Measurements from ENCODE around the gene BICDL1. TPM values are rescaled to one million over a fixed set of nuclear protein-coding genes. Genes with fewer than 3 reads are reported as not detected.
A peak's percentile ranks its signal among the peaks of the same experiment; 100 is the strongest.

The BICDL1 gene
- total and polyA plus RNA-seq, 7 donors = 0.16 to 13.1 (median 1.4) TPM

GRCh38 chr12:120092551-120093335 lies 103.7 kb downstream of the BICDL1 start:
- no peak for DNase-seq
- 90 to 91% methylated on average over 23 of the region's 23 CpGs for WGBS, 2 donors
- Histone ChIP-seq H3K27ac (no peak overlapping the region), H3K9me3 (no peaks in the 10 kb centered on the region), H3K4me3 (no peak overlapping the region), H3K36me3 (peaks cover 8 to 33% (median 18%) of the 10 kb centered on the region in 4 donors), H3K27me3 (no peaks in the 10 kb centered on the region), H3K4me1 (peaks cover 0 to 22% (median 14%) of the 10 kb centered on the region in 4 donors)
- intact Hi-C loops (cut with DNase I) = no loop called here
- TF ChIP-seq POLR2AphosphoS5 (IDR thresholded peaks at IDR 0.05) = no peak
- TF ChIP-seq CTCF (IDR thresholded peaks at IDR 0.05) = no peak
- TF ChIP-seq POLR2A (IDR thresholded peaks at IDR 0.05) = no peak
- no peak for TF ChIP-seq EP300 (IDR thresholded peaks at IDR 0.05)

GRCh38 chr12:120093336-120093591 lies 104.2 kb downstream of the BICDL1 start:
- 92 to 93% methylated on average over 4 of the region's 4 CpGs for WGBS, 2 donors
- Histone ChIP-seq H3K36me3 (peaks cover 12 to 37% (median 21%) of the 10 kb centered on the region in 4 donors), H3K27me3 (no peaks in the 10 kb centered on the region), H3K4me3 (no peak overlapping the region), H3K27ac (peak overlapping the region in 1 of 4 donors; percentile 54), H3K9me3 (no peaks in the 10 kb centered on the region), H3K4me1 (peaks cover 0 to 22% (median 13%) of the 10 kb centered on the region in 4 donors)
- DNase-seq = no peak
- TF ChIP-seq POLR2A (IDR thresholded peaks at IDR 0.05) (no peak), CTCF (IDR thresholded peaks at IDR 0.05) (no peak), EP300 (IDR thresholded peaks at IDR 0.05) (no peak), POLR2AphosphoS5 (IDR thresholded peaks at IDR 0.05) (no peak)
- intact Hi-C loops (cut with DNase I) = no loop called here

GRCh38 chr12:120093592-120094355 lies 104.7 kb downstream of the BICDL1 start:
- DNase-seq = no peak
- intact Hi-C loops (cut with DNase I) = no loop called here
- H3K27me3 ChIP-seq = no peaks in the 10 kb centered on the region
- H3K4me3 ChIP-seq = no peak overlapping the region
- H3K36me3 ChIP-seq = peaks cover 13 to 42% (median 26%) of the 10 kb centered on the region in 4 donors
- no peak for TF ChIP-seq CTCF (IDR thresholded peaks at IDR 0.05)
- TF ChIP-seq POLR2AphosphoS5 (IDR thresholded peaks at IDR 0.05) = no peak
- no peak for TF ChIP-seq EP300 (IDR thresholded peaks at IDR 0.05)
- H3K27ac ChIP-seq = peak overlapping the region in 2 of 4 donors; percentile 29 to 54
- peaks cover 0 to 22% (median 13%) of the 10 kb centered on the region in 4 donors for H3K4me1 ChIP-seq
- 66 to 83% methylated on average over 17 of the region's 17 CpGs for WGBS, 2 donors
- H3K9me3 ChIP-seq = no peaks in the 10 kb centered on the region

- TF ChIP-seq POLR2AphosphoS5 (IDR thresholded peaks at IDR 0.05) = peak in 1 of 4 donors; percentile 28
- TF ChIP-seq POLR2A (IDR thresholded peaks at IDR 0.05) = no peak
- intact Hi-C loops (cut with DNase I) = no loop called here
- Histone ChIP-seq H3K9me3 (no peaks in the 10 kb centered on the region), H3K4me1 (peaks cover 0 to 22% (median 14%) of the 10 kb centered on the region in 4 donors), H3K4me3 (no peak overlapping the region), H3K36me3 (peaks cover 13 to 48% (median 28%) of the 10 kb centered on the region in 4 donors), H3K27me3 (no peaks in the 10 kb centered on the region), H3K27ac (peak overlapping the region in 3 of 4 donors; percentile 9 to 54 (median 29))
- 83 to 88% methylated on average over 9 of the region's 9 CpGs for WGBS, 2 donors
- DNase-seq = no peak
Measured at GRCh38 chr12:120094485-120094884, 105.4 kb downstream of the BICDL1 start.

GRCh38 chr12:120095331-120095730 lies 106.3 kb downstream of the BICDL1 start:
- WGBS, 2 donors = 93 to 96% methylated on average over 13 of the region's 13 CpGs
- Histone ChIP-seq H3K9me3 (no peaks in the 10 kb centered on the region), H3K27me3 (no peaks in the 10 kb centered on the region), H3K4me3 (no peak overlapping the region), H3K4me1 (peaks cover 0 to 30% (median 18%) of the 10 kb centered on the region in 4 donors), H3K27ac (peak overlapping the region in 2 of 4 donors; percentile 29 to 54), H3K36me3 (peaks cover 13 to 48% (median 31%) of the 10 kb centered on the region in 4 donors)
- intact Hi-C loops (cut with DNase I) = no loop called here
- no peak for DNase-seq
- no peak for TF ChIP-seq POLR2A (IDR thresholded peaks at IDR 0.05)
- TF ChIP-seq CTCF (IDR thresholded peaks at IDR 0.05) = no peak
- TF ChIP-seq POLR2AphosphoS5 (IDR thresholded peaks at IDR 0.05) = no peak
- TF ChIP-seq EP300 (IDR thresholded peaks at IDR 0.05) = no peak
